ENCODE data around the gene GPR160.

The GPR160 gene

GRCh38 chr3:170033489-170033888 is 4.3 kb upstream of the GPR160 start:
- DNase-seq: peak; percentile 7 to 32

GRCh38 chr3:170038434-170039110 is 777 bp downstream of the GPR160 start:
- DNase-seq: peak; percentile 22

DNA sequence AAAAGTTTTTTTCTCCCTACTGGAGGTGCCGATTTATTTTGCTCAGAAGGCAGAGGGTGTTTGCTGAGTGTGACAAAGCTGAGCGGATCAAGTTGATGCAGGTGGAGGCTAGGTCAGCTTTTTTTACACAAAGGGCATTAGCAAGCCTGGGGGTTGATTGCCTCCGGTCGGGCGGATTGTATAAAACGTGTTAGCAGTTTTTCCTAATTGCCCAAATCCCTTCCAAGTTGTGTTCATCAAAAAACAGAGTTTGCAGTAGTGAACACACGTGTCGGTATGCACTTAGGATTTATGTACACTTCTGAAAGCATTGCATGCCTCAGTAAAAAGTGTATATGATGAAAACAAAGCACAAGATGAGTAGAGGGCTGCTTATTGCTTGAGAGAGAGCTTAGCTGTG is 2.6 kb downstream of the GPR160 start:
- no peak for DNase-seq

DNA sequence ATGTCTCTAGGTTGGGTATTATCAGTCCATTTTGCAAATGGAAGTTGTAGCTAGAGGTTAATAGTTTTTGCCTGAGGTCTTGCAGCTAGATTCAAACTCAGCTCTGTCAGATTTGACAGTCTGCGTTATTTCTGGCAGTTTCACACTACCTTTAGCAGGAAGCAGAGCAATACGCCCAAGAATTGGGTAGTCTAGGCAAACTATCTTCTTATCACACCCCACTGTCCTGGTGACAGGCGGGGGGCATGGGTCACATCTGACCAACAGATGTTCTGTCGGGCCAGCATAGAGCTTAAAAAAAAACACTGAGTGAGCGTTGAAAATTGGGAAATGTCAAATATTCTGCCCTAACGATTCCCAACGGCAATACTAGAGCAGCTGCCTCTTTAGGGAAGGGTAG is 5.7 kb downstream of the GPR160 start:
- DNase-seq: no peak

GRCh38 chr3:170044271-170044670 is 6.5 kb downstream of the GPR160 start:
- no peak for DNase-seq

DNA sequence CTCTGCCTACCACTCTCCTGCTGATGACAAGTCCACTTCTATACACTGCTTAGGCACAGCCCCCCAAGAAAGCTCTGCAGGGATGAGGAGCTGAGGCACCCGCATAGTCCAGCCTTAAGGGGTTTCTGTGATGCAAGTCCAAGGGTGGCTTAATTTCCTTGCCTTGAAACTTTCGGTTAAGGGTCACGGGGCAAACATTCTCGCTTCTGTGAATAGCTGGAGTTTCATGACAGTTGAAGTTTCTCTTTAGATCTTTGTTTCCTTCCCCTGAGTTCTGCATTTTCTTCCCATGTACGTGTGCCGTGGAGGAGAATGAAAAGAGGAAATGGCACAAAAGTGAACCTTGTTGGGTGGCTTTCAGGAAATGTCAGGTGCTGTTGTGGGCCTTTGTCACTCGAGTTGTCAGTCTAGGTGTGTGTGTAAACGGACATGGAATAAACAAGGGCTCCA is 7.0 kb downstream of the GPR160 start:
- no peak for DNase-seq

DNA sequence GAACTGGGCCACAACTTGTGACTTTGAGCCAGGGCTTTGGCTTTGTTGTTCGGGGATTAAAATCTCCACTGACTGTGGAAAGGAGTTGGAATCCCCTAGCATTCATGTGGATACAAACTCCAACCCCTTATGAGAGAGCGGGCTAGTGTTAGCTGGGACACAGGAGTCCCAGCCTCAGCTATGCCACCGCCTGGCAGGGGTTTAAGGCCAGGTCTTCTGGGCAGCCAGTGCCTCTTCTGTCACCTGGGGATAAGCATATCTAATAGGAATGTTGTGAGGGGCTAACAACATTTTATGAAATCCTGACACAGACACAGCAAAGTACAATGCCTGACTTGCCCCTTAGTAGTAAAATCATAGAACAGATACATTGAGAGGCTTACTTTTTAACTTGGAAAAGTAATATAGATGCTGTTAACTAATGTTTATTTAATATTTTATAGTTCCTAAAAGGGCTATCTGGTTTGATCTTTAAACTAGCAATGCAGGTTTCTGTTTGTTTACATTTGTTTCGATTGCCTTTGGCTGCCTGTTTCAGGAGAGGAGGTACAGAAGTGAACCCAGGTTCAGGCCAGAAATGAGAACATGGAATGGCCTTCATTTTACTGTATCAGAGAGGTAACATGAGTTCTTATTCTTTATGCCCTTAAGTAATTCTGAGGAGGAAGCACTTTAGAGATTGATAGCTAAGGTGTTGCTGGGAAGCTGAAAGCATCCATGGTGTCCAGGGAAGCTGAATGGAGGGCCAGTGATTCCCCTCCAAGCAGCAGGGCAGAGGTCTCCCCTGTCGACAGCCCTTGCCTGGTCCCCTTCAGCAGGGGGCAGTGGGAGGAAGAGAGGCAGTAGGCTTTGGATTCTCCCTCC is 8.7 kb downstream of the GPR160 start:
- DNase-seq: no peak

DNA sequence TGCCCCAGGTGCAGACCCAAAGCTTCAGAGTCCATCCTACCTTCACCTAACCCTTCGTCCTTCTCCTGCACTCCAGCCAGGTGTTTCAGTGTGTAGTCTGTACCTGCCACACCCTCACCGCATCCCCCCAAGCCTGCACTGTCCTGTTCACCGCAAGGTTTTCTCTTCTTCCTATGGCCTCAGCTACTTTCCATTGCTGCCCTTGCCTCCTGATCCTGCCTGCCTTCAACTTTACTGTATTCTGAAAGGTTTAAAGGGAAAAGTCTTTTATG is 9.3 kb downstream of the GPR160 start:
- DNase-seq: no peak

- DNase-seq: no peak
Observed at GRCh38 chr3:170049146-170050000, 11.6 kb downstream of the GPR160 start.

GRCh38 chr3:170050753-170051152 is 13.0 kb downstream of the GPR160 start:
- DNase-seq: no peak

- DNase-seq: no peak
Observed at GRCh38 chr3:170052398-170052797, 14.6 kb downstream of the GPR160 start.

DNA sequence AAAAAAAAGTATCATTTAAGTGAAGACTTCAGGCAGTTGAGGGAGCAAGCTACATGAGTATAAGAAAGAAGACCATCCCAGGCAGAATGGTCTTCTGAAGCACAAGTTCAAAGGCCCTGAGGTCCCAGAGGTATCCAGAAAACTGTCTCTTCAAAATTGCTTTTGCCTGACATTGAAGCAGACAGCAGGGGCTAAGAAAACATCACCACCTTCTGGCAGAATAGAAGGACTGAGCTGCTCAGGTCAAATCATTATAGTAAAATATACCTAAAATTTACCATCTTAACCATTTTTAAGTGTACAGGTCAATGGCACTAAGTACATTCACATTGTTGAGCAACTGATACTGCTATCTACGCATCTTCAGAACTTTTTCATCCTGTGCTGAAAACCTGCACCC is 16.4 kb downstream of the GPR160 start:
- no peak for DNase-seq

DNA sequence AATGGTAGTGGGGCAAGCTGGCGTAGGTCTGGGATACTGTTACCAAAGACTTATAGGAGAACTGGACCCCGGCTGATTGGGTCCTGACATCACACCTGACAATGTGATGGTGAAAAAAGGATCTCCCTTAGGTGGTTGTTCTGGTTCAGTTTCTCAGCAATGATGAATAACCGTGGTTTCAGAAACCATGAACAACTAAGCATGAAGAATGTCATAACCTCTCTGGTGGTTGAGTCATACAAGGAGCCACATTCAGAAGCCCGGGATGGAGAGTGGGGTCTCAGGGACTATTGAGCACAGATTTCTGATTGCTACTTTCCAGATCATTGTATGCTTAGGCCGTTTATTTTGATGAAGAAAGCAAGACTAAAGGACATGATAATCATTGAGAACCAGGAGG is 17.4 kb downstream of the GPR160 start:
- DNase-seq: no peak

DNA sequence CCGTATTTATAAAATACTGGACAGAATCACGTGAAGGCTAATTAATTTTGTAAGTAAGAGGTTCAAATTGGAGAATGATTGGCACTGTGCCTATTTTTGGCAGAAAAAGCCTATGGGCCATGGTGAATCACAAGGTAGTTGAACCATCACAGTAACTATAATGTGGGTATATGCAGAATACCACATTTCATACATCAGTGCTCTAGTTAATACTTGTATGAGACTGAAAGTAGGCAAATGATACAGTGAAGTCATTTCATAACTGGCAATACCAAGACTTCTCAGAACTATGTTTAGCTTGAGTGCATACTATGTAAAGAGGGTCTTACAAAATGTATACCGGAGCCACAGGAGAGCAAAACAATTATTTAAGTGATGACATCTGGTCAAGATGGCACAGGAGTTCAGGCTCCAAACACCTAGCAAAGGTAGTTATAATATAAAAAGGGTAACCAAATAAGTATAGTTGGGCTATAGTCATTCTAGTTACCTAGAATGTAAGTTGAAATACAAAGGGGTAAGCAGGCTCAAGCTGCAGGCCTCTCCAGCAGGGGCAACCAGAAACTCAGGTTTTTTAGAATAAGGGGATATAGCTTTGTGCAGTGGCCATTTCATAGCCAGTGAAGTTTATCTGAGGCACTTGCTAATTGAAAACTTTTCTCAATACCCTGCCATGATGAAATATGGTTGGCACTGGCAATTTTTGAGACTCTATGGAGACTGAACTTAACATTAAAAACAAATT is 19.1 kb downstream of the GPR160 start:
- DNase-seq: no peak

DNA sequence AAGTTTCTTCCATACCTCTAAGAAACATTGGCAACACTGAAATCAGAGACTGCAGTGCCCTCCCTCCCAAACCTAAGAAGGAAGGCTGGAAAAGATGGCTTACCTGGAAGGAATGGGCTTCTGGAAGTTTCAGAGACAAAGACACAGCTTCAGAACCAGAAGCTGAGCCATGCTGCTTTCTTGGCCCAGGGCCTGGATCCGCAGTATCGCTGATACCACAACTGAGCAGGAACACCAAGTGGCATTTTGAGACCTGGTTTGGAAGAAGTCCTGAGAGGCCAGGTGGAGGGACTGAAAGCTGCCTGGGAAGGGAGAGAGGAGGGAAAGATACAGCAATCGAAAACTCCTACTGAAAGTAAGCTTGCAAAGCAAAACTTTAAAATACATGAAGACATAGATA is 19.8 kb downstream of the GPR160 start:
- DNase-seq: no peak

DNA sequence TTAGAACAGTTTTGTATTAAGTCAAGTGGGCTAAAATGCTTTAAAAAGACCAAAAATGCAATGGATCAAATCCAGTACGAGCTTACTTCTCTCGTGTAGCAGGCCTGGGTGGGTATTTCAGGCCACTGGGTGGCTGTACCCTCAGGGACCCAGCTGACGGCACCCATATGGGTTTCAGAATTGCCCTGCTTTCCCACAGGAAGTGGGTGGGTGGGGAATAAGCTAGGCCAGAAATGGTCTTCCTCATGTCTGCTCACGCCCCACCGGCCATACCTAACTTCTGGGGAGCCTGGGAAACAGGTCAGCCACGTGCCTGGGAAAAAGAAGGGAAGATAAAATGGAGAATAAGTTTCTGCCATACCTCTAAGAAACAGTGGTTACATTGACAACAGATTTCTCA is 20.3 kb downstream of the GPR160 start:
- no peak for DNase-seq

GRCh38 chr3:170059447-170059846 is 21.7 kb downstream of the GPR160 start:
- DNase-seq: no peak

DNA sequence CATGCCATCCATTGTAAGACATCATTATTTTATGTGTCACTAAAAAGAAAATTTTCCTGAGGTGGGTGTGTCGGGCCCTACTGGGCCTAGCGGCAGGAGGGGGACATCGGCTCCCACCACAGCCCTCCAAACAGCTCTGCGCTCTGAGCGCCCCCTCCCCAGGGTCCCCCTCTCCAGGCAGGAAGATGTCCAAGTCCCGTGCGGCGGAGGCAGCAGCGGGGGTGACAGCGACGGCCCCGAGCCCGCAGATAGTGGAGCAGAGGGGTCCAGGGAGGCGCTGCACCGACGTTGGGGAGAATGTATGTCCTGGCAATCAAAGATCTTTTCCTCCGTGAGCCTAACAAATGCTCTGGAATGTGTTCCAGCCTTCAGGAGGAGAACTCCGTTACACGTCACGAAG is 24.3 kb downstream of the GPR160 start:
- DNase-seq: no peak

- no peak for DNase-seq
Observed at GRCh38 chr3:170062769-170063168, 25.0 kb downstream of the GPR160 start.

GRCh38 chr3:170063691-170064090 is 25.9 kb downstream of the GPR160 start:
- DNase-seq: no peak

DNA sequence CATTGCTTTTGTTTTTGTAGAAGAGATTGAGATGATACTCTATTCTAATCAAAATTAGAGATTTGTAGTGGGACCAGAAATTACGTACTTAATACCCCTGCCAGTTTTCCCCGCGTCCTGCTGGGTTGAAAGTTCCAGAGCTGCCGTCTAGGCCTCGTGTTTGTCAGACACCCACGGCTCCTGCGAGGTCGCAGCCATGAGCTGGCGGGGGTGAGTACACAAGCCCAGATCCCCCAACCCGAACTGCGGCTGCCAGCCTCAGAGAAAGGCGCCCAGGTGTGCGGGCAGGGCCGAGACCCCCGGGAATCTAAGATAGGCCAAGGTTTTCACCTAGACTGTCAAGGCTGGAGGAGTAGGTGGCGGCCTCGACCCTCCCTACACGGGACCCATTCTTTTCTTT is 26.3 kb downstream of the GPR160 start:
- DNase-seq: no peak

DNA sequence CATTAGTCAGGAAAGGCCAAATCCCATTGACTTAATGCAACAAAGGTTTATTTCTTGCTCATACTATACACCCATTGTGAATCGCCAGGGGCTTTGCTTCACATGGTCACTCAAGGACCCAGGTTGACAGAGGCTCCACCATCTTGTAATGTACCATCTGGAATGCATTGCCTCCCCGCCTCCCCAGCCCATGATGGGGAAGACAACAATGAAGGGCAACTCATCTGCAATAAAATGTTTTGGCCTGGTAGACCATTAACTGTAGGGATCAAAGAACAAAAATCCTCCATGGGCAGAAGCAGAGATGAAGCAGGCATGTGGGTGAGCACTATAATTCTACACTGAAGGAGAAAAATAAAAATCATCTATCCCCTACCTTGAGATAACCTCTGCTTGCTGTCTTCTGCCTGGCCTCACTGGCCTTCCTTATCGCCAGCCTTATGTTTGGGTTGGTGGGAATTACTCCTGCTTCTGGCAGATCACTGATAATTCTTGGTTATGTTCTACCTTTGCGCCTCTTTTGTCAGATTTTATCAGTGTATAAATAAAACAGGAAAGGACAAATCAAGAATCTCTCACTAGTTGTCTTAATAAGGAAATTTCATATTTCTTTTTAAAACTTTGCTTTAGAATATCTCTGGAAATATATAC is 37.8 kb downstream of the GPR160 start:
- no peak for DNase-seq

Measured in stimulated activated CD4-positive, alpha-beta T cell treated with anti-CD3 and anti-CD28 coated beads, Interleukin-4, amount 100 ng/mL, for 4 hours (primary cell).